ENCODE measurements around the gene CROCC2.

Gene CROCC2

DNA sequence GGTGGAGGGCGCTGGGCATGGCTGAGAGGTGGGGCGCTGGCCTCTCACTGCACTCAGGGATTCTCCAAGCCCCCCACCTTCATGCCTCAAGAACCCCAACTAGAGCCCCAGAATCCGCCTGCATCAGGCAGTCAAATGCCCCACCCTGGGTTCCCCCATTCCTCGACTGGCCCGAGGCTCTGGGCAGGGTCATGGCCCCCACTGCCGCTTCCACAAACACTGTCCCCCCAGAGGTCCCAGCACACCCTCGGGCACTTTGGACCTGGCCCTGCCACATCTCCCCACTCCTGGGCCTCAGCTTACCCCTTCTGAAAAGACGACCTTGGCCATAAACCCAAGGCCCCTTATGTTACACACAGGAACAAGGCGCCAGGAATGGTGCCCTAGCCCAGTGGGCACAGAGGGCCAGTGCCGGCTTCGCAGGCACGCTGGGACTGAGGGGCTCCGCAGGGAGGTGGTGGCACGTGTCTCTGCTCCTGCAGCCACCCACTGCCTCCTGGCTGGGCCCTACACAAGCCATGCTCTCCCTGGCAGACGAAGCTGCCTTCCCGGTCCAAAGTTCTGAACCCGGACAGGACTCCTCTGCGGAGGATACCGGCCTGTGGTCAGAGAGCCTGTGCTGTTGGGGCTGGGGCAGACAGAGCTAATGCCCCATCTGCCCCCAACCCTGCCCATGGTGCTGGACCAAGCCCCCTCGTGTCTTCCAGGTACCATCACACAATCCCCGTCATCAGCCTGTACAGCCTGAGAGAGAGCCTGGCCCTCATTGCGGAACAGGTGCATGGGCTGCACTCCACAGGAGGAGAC is 30.7 kb upstream of the CROCC2 start:
- DNase-seq (ENCODE audit: low read depth): no peak

DNA sequence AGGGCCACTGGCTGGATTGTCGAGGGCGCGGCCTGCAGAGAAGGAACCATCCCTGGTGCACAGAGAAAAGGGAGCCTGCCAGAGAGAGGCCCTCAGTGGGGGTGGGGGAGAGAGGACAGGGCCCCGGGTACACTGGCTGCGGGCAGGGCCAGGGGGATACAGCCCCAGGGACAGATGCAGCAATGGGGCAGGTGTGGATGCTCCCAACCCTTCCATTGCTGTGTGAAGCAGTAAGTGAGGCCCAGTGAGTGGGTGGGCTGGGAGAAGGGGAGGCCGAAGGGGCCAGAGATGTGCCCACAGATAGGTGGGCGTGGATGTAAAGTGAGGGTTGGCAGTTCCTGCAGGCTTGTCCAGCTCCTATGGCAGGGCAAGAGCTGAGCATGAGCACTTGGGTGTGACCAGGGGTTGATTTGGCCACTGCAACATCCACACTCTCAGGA is 30.1 kb upstream of the CROCC2 start:
- DNase-seq (ENCODE audit: low read depth): no peak

DNA sequence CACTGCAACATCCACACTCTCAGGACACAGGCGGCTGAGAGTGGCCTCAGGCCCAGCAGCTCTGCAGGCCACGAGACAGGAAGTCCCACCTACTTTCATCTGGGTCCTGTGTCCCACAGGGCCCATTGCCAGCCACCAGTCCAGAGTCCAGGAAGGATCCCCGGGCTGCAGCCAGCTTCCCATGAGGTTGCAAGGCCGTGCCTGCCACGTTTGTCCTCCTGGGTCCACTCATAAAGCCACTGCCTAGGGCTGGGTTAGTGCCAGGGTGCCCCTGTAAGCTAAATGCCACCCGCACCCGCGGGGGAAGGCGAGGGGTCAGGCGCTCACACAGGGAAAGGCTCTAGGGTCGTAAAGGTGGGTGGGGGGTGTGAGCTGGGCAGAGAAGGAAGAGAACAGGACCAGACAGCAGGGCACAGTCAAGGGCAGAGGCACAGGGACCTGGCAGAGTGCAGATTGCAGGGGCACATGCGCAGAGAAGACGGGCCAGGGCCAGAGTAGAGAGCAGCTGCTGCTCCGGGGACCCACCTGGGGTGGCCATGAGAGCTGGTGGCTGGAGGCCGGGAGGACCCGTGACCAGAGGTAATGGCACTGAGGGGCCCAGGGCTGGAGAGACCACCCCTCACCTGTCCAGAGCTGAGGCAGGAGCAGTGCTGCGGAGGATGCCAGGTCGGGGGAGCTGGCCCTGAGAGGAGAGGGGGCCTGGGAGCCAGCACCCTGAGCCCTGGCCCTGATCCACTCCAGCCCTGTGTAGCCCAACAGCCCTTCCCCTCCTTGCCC is 29.5 kb upstream of the CROCC2 start:
- no peak for DNase-seq (ENCODE audit: low read depth)

DNA sequence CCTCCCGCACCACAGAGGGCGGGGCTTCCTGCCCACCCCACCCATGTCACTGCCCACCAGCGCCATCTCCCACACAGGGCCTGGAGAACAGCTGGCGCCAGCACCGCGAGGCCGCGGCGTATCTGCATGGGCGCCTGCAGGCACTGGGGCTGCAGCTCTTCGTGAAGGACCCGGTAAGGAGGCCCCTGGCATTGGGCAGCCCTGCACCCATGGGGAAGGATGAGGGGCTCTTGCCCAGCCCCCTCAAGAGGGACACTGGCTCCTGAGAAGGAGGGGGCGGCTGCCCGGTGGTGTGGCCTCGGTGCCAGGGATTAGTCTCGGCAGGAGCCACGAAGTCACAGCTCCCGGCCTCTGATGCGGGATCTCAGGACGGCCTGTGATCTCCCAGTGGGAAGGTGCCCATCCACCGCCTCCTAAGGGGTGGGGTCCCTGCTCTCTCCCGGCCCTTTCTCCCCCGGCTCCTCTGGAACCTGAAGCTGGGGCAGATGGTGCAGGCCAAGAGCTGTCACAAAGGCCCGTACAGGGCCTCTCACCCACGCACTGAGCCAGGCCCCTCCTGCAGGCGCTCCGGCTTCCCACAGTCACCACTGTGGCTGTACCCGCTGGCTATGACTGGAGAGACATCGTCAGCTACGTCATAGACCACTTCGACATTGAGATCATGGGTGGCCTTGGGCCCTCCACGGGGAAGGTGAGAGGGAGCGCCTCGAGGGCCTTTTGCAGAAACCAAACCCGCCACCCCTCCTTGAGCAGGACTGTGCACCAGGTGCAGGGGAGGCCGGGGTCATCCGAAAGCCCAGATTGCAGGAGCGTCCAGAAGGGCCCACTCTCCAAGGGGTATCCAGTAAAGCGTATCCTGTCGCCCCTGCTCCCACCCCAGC is 28.4 kb upstream of the CROCC2 start:
- DNase-seq (ENCODE audit: low read depth): no peak

DNA sequence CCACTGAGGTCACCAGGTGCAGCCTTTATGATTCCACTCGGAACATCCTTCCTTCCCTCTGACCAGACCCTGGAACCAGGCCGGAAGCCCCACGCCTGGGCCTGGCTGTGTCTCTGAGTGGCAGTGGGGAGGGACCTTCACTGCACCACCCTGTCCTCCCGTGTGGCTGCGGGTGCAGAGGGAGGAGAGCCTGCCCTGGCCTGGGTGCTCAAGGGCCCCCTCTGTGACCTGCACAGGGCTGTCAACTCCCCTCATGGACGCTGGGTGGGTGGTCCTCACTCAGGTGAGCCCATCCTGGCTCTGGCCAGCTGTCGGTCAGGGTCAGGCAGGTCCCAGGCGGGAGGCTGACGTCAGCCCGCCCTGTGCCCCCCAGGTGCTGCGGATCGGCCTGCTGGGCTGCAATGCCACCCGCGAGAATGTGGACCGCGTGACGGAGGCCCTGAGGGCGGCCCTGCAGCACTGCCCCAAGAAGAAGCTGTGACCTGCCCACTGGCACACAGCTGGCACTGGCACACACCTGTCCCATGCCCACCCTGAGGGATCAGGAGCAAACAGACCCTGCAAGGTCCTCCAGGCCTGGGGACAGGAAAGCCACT is 27.7 kb upstream of the CROCC2 start:
- DNase-seq (ENCODE audit: low read depth): no peak

DNA sequence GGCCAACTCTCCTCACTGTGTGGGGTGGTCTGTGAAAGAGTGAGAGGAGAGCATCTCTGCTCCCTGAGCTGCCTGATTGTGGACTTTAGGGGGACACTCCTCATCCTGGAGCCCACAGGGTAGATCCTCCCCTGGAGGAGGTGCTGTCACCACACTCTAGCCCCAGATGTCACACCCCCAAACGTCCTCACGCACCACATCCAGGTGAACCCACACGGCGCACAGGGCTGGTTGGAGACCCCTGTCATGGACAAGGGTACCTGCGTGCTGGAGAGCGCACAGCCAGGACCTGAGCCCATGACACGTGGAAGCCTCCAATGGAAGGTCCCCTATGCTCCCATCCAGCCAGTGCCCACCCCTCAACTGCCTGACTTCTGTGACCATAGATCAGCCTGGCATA is 27.0 kb upstream of the CROCC2 start:
- no peak for DNase-seq (ENCODE audit: low read depth)

DNA sequence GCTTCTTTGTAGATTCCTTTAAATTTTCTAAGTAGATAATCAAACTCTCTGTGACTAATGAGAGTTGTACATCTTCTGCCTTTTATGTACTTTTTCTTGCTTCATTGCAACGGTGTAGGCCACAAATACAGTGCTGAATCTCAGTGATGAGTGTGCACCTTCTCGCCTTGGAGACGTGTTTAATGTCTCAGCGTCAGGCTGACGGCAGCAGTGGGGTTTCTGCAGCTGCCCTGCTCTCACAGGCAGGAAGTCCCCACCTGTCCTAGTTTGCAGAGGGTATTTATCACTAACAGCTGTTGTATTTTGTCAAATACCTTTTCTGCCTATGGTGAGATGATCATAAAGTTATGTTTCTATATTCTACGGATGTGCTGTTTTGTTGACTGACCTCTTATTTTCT is 24.2 kb upstream of the CROCC2 start:
- no peak for DNase-seq (ENCODE audit: low read depth)

DNA sequence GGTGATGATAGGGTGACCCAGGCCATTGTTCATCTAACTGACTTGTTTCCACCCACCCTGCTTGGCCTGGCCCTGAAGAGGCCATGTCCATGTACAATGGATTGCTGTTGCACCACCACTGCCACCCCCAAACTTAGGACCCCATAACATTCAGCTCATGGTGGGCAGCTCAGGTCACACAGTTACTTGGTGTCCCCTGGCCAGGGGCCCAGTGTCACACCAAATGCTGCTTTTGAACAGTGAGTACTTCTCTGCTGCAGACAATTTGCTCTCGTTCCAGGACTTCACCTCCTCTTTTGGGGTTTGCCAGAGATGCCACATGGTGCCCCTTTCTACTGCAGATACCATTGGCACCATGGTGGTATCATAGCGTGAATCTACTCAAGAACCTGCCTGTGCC is 21.9 kb upstream of the CROCC2 start:
- no peak for DNase-seq (ENCODE audit: low read depth)

DNA sequence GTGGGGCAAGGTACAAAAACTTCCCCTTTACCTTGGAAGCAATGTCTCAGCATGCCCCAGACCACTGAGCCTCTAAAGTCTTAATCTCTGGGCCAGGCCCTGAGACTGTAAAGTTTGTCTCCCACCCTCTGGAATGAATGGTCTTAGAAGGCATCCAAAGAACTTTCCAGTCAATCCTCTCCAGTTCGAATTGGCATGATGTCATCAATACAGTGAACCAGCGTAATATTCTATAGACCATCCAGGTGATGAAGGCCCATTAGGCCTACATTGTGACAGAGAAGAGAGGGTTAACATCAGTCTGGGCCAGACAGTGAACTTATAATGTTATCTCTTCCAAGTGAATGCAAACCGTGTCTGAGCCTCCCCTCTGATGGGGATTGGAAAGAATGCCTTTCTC is 21.4 kb upstream of the CROCC2 start:
- DNase-seq (ENCODE audit: low read depth): no peak

DNA sequence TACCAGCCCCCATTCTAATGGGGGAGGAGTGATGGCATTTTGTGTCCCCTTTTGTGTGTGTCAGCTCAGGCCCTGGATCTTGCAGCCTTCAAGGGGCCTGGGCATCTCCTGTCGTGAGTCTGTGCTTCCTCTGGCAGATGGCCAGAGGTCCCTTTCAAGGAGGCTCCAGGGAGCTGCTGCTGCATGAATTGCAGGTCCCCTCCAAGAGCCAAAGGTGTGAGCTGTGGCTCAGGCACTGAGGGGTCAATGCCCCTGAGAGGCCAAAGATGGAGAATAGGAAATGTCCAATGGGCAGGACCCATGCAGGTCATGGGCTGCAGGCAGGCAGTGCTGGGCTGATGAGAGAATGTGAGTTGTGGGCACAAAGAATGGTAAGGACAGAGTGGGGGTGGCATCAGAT is 20.6 kb upstream of the CROCC2 start:
- no peak for DNase-seq (ENCODE audit: low read depth)

DNA sequence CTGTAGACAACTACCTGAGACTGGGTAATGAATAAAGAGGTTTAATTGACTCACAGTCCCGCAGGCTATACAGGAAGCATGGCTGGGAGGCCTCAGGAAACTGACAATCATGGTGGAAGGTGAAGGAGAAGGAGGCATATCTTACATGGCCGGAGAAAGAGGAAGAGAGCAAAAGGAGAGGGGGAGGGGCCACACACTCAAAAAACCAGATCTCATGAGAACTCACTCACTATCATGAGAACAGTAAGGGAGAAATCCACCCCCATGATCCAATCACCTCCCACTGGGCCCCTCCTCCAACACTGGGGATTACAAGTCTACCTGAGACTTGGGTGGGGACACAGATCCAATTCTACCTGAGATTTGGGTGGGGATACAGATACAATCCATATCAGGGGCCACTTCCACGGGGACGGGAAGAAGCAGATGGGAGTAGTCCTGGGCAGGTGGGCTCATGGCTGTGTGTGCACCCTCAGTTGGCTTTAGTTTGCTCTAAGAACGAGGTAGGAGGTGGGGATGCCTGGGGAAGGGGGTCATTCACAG is 20.0 kb upstream of the CROCC2 start:
- DNase-seq (ENCODE audit: low read depth): no peak

DNA sequence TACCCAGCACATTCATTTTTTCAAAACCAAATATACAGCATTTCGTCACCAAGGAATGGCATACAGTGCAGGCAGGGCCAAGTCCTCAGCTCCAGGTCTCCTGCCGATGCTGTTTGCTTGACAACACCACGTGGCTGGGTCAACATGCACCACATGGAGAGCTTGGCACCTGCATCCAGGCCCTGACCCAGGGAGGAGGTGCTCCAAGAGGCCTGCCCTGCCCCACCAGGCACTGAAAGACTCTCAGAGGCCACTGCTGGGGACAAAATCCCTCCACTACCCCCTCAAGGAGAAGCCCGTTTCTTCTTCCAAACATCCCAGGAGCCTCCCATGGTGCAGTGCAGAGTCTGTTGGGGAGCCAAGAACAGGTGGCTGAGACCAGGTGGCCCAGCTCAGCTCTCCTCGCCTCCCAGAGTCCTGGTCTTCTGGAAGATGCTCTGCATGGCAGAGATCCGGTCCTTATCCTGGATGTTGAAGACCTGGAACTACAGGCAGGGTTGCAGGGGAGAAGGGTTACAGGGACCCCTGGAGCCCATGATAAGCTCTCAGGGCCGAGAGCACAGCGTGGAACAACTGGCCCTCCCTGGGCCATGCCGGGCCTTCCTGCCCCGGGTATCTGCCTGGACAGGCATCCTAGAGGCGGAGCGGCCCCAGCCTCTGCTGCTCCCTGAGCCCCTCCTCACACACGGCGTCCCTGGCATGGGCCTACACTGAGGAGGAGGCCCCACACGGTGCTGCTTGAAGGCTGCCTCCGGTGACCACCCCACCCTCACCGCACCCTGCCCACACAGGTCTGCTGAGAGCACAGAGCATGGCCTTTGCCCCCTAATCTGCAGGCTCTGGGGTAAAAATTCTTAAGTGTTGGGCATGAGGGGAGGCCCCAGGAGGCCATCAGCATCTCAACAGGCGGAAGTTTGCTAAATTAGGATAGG is 19.2 kb upstream of the CROCC2 start:
- DNase-seq (ENCODE audit: low read depth): no peak

DNA sequence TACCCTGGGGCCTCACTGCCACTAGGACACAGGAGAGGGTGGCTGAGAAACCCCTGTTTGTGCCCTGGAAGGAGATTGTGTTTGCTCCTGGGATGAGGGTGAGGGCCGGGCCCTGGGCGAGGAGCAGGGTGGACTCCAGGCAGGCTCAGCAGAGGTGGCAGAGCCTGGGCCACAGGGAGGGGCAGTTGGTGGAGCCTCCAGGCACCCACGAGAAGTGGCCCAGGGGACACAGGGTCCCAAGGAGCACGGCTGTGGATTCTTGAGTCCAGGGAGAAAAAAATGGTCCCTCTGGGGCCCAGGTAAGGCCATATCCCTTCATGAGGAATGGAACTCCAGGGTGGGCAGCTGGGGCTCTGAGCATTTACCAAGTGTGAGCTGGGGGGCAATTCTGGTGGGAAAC is 18.5 kb upstream of the CROCC2 start:
- no peak for DNase-seq (ENCODE audit: low read depth)

DNA sequence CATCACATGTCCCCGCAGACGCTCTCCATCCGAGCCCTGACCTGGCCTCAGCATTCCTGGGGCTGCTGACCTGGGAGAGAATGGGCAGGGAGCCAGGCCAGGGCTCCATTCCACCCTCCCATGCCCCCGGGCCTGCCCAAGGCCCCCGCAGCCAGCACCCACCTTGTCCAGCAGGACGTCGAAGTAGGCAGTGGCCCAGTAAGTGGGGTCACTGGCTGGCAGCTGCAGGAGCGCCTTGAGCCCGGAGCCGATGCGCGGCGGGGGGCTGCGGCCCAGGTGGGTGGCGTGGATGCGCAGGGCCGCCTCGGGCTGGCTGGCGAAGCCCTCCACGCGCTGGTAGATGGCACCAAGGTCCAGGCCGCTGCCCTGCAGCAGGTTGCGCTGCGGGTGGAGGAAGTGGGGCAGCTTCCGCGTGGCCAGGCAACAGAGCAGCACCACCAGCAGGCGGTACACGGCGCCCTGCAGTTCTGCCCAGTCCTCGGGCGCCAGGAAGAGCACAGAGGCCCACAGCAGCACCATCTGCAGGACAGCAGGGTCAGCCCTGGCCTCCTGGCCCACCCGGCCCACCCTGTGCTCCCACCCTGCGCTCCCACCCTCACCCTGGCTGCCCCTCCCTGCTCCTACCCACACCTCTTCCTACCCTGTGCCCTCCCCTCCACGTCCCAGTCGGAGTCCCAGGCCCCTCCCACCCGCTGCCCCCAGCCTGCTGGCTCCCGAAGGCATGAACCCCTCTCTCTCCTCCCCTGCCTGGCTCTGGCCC is 17.8 kb upstream of the CROCC2 start:
- no peak for DNase-seq (ENCODE audit: low read depth)

DNA sequence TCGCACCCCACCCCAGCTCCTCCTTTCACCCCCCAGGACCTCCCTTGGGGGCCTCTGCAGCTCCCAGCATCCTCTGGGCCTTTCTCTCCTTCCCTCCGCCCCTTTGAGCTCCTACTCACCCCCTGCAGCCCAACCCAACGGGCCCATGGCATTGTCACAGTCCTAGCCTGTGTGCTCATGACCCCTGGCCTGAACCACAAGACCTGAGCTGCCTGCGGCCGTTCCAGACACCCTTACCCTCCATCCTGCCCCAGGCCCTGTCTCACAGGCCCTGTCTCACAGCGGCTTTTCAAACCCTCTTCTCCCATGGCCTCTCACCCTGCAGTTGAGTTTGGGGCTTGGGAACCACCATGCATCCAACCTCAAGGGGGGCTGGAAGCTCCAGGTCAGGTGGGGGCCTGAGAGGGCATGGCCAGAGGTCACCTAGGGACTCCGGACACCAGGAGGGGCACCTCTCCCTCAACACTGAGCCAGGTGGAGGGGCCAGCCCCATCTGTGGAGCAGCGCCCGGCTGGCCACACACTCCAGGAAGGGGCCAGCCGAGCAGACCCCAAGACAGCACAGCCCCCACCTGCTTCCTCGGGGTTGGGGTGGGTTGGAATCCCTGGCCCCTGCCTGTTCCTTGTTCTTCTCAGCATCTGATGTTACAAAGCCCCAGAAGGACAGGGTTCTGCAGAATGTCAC is 17.1 kb upstream of the CROCC2 start:
- no peak for DNase-seq (ENCODE audit: low read depth)

DNA sequence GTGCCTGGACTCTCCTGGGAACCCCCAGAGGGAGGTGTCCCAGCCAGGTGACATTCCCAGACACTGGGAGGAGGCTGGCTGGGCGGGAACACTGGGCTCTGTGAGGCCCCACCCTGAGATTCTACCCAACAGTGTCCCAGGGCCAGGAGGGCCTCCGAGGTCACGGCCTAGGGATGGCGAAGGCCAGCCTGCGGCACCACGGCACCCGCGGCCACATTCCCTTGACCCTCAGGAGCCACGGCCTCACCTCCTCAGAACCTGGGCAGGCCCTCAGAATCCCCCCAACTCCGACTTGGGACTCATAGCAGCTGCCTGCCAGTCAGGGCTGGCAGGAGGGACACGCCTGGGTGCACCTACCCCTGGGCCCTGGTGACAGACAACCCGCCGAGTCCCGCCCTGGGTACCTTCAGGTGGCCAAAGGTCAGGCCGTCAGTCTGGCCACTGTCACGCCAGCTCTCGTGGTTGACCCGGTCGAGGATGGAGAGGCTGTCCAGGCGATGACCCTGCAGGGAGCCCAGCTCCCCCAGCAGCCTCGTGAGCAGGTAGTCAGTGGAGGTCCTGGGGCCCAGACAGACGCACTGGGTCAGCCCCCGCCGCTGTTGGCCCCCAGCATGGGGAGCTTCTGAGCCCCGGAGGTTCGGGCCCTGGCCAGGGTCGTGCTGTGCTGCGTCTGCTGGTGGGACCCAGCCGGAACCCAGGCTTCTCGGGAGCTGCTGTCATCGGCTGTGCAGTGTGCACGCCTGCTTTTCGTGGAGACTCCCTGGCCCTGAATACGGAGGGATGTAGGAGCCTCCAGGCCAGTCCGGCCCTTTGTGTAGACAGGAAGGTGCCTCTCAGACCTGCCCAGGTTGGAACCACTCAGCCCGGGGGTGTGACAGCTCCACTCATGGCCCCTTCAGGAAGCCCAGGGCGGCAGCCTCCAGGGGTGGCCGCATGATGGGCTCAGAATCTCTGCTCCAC is 16.3 kb upstream of the CROCC2 start:
- no peak for DNase-seq (ENCODE audit: low read depth)

DNA sequence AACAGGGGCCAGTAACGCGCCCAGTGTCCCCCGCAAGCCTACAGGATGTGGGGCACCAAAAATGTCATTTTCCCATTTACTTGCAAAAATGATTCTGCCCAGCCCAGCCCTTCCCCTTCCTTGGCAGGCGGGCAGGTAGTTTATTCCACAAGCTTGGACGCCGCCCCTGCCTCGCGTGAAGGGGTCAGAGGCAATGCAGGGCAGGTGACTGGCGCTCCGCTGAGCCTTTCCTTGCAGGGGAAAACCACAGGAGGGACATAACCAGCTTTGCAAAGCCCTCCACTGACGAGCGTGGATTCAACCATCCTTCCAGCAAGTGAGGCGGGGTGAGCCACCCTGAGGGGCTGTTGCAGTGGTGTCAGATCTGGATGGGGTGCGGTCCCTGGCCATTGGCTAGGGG is 15.4 kb upstream of the CROCC2 start:
- no peak for DNase-seq (ENCODE audit: low read depth)
